GM21381 (cell line): Measurements from ENCODE around the gene MVK.

Source experiments
- ATAC-seq: cut with Tn5 transposase; IDR thresholded peaks from one replicate; pipeline ENCODE4 v1.9.1; 2021; ENCODE audit warnings: mild to moderate bottlenecking, moderate library complexity; ENCODE audit not compliant: unreplicated experiment

The MVK gene

GRCh38 chr12:109605599-109606228, 32.1 kb downstream of the MVK start:
- ATAC-seq, result no peak

DNA sequence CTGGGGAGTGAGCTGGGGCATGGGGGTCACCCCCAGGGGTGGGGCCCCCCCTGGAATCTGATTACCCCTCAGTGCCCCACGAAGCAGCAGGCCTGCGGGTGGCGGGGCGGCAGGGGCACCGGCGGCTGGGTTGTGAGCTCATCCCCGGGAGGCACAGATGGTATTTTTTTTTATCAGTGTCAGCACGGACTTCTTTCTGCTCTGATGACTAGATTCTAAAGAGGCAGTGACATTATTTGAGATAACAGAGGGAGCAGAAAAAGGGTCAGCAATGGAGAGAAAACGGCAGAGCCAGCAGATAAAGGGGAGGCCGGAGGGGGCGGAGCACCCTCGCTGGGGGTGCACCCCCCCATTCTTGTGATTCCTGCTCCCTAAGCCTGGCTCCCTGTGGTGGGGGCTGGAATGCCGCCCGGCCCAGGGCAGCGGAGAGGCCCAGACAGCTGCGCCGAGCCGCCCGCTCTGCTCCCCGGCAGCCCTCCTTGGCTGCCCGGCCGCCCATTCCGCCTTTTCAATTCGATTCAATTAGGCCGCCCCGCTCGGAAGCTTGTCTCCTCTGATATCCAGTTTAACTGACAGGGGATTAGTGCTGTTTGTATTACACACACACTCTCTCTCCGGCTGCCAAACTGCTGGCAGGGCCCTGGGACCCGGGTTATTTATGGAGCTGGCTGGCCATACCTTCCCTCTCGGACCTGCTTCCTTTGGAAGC, 32.9 kb downstream of the MVK start:
- no peak for ATAC-seq

GRCh38 chr12:109607618-109608017, 34.0 kb downstream of the MVK start:
- ATAC-seq, result no peak

GRCh38 chr12:109608270-109608669, 34.7 kb downstream of the MVK start:
- no peak for ATAC-seq

DNA sequence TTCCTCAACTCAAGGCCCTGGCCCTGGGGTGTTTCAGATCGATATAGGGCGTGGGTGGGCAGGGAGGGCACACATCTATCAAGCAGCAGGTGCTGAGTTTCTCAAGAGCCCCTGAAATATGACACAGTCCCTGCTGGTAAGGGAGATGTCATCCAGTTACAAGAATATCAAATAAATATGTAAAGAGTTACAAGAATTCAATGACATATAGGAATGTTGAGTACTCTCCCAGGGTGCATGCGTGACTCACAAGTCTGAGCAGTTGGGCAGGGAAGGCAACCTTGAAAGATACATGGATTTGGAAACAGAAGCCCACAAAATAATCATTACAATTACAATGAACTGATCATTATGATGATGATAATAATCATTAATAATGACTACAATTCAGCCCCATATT, 35.2 kb downstream of the MVK start:
- ATAC-seq, result no peak

GRCh38 chr12:109609342-109609741, 35.7 kb downstream of the MVK start:
- no peak for ATAC-seq

- ATAC-seq, result no peak
Observed at GRCh38 chr12:109610523-109610922, 36.9 kb downstream of the MVK start.

DNA sequence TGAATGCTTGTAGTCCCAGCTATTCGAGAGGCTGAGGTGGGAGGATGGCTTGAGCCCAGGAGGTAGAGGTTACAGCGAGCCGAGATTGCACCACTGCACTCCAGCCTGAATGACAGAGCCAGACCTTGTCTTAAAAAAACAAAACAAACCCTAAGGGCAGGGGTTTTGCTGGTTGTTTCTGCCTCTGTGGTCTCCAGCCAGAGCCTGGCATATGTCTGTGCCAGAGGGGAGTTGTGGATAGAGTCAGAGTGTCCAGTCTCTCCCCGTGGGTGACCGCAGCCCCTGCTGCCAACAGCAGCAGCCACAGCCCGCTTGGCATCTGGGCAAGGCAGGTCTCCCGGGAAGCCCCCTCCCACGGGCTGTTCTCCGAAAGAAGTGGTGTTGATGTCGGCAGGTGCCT, 37.6 kb downstream of the MVK start:
- ATAC-seq, result no peak

DNA sequence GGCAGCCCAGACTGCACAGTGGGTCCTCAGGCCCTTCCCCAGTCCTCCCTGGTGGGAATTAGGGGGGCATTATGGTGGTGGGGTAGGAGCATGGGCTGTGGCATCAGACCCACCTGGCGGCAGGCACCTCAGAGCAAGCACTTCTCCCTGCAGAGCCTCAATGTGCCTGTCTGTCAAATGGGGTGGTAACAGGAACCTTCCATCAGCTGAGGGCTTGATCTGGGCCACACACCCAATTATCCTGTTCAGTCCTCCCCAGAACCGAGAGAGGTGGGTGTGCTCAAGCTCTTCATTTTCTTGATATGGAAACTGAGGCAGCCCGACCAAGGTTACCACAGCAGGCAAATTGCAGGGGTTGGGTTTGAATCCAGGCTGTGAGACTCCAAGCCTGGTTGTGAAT, 38.4 kb downstream of the MVK start:
- no peak for ATAC-seq

- no peak for ATAC-seq
Observed at GRCh38 chr12:109612975-109613502, 39.4 kb downstream of the MVK start.

DNA sequence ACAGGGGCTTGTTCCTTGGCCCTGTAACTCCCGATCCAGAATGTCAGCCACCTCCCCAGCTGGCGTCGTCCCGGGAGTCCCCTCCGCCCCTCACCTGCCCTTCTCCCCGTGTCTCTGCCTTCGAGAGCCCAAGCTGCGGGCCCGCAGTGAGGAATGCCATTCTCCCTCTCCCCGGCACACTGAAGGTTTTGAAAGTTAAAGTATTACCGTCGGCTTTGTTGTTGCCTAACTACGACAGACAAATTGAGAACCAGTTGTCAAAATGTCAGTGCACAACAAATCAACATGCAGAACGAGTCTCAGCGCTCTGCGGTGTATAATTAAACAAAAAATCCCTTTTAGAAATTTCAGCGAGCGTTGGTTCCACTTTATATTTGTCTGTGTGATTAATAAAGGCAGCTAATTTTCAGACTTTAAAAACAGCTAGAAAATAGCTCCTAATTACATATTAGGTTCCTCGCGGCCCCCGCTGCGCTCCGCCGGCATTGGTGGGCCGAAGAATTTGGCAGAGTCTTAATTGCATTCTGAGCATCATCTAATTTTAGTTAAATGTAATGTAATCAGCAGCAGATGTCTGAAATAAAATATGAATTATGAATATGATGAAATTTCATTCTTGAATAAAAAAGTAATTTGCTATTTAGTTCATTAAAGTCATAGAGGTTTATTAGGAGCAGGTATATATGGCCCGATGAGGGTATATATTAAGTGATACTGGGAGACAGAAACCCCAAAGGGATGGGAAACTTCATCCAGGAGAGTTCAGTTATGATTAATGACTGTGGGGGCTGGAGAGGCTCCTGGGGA, 40.3 kb downstream of the MVK start:
- ATAC-seq, result no peak

DNA sequence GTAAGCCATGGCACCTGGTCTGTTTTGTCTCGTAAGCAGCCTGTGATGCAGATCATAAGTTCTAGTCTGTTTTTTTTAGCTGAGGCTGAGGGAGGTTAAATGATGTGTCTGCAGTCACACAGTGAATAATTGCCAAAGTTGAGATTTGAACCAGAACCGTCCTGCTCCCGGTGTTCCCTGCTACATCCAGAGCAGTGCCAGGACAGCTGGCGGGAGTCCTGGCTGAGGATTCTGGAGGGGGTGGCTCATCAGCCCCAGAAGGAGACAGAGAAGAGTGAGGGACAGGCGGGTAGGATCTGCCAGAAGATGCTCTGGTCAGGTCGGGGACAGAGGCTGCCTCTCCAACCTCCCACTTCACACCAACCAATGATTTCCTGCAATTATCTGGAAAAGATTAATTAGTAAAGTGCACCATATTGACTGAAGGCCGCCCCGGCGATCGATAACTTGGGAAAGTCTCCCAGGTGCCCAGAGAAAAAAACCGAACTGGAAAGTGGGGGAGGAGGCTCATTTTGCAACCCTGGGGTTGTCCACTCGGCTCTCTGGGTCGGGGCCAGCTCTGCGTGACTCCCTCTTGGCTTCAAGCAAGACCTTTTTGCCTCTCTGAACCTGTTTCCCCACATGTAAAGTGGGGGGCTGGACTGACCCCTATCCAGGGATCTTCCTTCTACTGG, 42.1 kb downstream of the MVK start:
- ATAC-seq, result no peak

DNA sequence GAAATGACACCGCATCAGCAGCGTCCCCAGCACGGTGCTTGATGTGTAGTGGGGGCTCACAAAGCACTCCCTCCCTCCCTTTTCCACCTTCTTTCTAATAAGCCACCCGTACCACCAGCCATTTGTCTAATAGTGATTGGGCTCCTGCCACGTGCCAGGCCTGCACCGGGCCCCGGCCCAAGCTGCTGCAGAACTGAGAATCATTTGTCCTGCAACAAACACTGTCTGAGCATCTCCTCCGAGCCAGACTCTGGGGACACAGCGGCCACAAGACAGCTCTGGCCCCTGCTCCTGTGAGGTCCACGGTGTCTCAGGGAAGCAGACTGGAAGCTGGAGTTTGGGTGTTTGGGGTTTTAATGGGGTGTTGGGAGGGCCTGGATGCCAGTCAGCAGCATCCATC, 43.9 kb downstream of the MVK start:
- no peak for ATAC-seq

DNA sequence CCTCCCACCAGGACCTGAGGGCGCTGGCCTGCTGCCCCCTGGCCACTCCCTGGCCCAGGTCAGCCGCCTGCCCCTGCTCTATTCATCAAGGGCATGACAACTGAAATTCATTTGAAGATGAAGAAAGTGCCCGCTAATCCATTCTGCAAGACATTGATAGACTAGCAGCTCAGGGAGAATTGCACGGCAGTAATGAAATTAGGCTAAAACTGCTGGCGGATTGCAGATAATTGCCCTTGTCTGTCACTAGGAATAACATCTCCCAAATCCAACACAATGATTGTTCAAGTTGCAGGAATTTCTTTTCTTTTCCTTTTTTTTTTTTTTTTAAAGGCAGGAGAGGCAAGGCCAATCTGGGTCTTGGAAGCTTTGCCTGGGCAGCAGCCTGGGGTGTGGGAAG, 44.5 kb downstream of the MVK start:
- ATAC-seq, result no peak

DNA sequence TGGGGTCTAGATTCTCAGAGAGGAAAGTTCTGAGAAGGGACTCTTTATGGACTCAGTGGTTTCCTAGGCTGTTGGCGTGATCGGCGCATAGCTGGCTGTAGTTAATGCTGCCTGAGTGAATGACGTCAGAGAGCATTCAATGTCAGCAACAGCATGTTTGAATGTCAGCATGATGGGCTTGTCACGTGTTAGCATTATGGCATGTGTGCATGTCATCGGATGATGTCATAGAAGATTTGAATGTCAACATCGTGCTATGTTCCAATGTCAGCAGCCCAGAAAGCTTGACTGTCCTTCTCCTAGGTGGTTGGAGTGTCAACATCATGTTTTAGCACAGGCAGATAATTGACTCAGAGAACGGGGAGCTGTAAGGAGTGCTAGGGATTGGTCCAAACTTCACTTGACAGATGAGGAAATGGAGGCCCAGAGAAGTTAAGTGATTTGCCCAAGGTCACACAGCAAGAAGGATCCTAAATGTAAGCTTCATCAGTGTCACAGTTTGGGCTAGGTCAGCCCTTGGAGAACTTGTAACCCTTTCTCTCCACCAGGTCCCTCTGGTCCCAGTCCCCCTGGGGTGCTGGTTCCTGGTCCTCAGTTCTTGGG, 45.5 kb downstream of the MVK start:
- no peak for ATAC-seq

GRCh38 chr12:109621211-109621694, 47.7 kb downstream of the MVK start:
- no peak for ATAC-seq

DNA sequence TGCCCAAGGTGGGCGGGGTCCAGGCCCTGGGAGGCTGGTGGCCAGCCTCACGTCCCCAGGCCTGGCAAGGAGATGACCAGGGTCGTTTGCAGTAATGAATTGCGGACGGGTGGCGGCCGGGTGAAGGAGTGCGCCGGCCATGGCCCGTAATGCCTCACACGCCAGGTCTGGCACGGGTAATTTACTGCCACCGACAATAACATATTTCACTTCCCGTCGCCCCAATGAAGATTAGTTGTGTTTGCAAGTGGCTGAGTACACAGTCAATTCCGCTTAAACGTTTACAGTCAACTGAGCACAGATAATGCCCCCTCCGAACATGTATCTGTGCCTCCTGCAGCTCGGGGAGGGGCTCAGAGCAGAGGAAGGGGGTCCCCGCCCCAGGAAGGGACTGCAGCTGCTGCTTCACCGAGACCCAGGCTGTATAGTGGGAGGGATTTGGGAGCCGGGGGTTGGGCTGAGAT, 48.3 kb downstream of the MVK start:
- ATAC-seq, result no peak

DNA sequence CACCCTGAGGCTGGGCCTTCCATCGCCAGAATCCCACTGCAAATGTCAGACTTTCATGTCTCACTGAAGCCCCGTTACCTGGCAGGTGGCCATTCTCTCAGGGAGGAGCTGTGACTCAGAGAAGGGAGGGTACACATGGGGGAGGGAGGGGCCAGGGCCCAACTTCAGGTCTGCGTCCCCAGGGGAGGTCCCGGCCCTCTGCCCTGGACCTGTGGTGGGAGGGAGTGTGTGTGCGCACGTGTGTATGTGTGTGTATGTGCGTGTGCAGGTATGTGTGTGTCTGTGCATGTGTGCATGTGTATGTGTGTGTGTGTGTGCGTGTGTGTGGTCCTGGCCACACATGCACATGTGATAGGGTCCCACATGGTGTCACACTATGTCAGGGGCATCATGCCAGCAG, 50.9 kb downstream of the MVK start:
- no peak for ATAC-seq

GRCh38 chr12:109625131-109625559, 51.6 kb downstream of the MVK start:
- no peak for ATAC-seq

GRCh38 chr12:109625749-109626377, 52.3 kb downstream of the MVK start:
- no peak for ATAC-seq
